GM18873 (cell line): ENCODE measurements around the gene ELMO1.

Experiments used
- ATAC-seq: cut with Tn5 transposase; IDR thresholded peaks from one replicate; pipeline ENCODE4 v1.9.1; 2021; ENCODE audit warnings: mild to moderate bottlenecking, moderate library complexity, moderate number of reproducible peaks; ENCODE audit not compliant: unreplicated experiment, low FRiP score

The ELMO1 gene

DNA sequence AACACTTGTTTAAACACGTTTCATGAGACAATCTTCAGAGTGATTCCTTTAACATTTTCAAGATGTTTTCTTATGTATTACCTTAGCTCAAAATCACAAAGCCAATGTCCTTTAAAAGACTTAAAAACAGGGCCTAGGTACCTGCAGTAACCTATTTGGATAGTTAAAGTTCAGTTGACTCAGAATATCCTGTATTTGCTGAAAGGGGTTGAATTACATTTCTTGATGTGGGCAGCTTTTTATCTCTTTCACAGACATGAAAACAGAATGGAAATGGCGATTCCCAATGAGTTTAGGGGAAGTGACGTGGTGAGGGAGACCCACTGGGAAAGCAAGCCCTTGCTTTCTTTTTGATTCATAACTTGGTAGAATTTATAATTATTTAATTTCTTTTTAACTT is 400.0 kb downstream of the ELMO1 start:
- ATAC-seq, result no peak

DNA sequence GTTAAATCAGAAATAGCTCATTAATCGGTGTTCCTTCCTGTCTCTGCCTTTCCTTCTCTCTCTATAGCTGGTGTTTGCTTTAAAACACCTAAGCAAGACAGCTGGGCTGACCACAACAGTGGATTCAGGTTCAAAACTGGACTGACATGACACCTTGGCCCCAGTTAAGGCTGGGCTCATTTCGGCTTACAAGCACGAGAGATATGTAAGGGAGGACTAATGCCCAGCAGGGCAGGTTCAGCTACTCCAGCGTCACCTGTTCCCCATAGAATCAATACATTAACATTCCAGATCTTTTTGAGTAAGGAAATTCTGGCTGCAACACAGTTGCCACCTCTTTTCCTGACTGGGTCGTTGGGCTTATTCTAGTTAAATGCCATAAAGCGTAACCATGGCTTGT is 401.4 kb downstream of the ELMO1 start:
- ATAC-seq, result no peak

DNA sequence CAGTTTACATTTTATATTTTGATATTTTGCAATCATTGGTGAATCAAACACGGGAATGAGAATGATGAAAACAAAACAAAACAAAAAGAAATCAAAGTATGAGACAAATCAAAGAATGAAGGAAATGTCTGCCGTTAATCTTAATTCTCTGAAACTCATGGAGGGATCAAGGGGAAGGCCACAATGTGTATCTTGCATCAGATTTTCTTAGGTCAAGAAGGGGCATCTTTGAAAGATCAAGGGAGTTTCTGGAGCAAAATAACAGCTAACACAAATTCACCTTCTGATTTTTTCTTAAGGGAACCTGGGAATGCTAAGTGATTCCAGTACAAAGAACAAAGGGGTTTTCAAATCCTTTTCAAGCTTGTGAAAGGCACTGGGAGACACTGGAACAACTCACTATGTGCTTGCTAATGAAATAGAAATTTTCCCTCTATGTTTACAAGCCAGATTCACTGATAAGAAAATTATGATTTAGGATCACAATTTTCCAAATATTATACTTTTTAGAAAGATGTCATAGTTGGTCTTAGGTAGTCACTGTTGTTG is 402.1 kb downstream of the ELMO1 start:
- no peak for ATAC-seq

DNA sequence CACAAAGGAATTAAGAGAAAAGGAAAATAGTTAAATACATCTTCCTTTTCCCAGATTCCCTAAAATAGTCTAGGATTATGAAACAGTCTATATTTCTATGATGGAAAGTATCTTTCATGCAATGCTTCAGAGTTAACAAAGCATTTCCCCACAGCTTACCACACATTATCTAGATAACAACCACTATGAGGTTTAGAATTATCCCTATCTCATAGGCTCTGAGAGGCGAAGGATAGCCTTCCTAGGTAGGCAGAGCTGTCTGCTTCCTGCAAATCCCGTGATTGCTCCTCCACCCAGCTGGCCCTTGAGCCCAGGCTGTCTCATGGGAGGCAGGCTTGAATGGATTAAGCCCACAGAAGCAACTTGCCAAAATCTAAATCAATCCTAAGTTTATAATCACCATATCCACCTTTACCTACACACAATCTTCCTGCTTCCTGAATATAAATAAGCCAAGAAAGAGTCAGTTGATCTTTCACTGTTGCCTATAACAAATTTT is 402.9 kb downstream of the ELMO1 start:
- no peak for ATAC-seq

DNA sequence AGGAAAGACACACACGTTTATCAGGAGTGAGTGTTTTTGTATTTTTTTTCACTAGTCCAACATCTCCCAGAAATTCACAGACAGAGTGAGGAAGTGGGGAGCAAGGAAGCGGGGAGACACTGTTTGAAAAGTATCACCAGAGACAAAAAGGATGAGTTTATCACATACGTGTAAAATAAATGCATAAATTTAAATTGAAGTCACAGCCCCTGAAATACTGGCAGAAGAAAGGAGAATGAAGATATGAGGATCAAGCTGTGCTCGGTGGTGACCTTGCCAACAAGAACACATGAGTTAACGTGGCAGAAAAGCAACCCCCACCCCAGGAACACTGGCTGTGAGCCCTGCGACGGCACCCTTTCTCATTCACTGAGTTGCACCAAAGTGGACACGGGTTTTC is 407.2 kb downstream of the ELMO1 start:
- ATAC-seq, result no peak

DNA sequence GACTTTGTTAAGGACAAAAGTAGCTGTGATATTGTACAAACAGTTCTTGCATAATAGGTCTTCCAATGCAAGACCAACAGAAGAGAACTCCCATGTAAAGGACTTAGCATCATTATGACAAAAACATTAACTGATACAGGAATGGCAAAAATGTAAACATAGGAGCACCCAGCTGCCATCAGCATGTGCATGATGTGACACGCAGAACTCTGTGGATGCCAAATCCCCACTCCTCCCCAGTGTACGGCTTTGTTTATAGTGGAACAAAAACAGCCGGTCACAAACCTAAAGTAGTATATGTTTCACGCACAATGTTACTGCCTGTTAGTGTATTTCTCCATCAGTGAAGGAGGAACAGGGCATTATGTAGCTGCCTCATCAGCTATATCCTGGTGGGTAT is 408.3 kb downstream of the ELMO1 start:
- no peak for ATAC-seq

DNA sequence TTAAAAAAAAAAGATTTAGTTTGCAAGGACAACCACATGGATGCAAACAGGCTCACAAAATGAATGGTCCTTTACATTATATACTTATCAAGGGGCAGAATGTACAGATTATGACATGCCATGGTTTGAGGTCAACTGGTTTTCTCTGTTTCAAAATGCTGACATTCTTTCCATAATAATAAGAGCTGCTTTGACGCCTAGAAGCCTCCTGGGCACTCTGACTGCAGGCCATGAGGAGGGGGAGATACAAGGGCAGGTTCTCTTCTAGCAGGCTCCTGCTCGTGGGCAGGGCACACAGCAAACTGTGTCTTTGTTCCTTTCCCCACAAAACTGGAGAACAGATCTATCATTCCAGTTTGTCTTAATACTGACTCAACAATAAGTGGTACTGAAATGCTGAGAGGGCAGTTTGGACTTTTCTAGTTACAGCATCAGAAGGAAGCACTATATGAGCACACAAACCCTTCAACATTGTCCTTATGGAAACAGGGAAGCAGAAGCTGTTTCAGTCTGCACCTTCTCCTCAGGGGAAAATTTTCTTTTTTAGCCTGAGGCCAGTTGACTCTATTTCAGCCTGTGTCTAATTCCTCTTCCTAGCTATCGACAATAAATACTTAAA is 409.4 kb downstream of the ELMO1 start:
- no peak for ATAC-seq

DNA sequence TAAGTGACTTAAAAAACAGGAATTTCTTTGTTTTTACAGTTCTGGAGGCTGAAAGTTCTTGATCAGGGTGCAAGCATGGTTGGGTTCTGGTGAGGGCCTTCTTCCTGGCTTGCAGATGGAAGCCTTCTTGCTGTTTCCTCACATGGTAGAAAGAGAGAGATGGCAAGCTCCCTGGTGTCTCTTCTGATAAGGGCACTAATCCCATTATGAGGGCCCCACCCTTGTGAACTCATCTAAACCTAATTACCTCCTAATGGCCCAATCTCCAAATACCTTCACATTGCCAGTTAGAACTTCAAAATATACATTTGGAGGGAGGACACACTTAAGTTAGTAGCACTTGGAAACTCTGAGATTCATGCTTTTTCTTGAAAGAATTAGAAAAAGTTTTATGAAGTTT is 410.0 kb downstream of the ELMO1 start:
- no peak for ATAC-seq

DNA sequence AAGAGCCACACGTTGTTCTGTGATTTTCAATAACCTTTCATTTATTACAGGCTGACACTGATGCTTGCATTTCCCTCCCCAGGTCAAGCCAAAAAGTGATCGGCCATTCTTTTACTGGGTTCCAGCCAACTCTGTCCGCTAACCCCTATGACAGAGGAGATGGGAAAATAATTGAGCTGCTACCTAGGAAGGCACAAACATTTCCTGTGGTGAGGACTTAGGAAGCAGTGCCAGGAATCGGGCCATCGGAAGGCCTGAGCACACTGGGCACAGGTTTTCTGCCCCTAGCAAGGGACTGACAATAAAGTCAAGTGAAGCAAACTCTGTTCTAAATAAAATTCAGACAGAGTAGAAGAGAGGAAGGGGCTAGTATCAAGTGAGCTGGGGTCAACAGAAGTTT is 411.4 kb downstream of the ELMO1 start:
- no peak for ATAC-seq

DNA sequence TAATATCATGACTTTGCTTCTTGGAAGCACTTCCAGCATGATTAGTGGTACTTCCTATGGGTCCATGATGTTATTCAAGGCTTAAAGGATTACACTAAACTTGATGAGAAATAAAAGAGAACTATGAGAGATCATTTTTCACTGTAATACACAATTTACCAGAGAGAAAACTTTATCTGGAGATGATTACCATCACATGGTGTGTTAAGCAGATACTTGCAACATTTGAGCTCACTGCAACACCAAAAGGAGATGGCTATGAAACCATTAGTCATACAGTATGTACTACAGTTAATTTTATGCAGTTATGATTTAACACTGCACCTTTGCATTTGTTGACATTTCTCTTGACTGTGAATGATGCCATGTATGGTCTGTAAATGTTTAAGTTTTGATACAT is 413.0 kb downstream of the ELMO1 start:
- ATAC-seq, result no peak

DNA sequence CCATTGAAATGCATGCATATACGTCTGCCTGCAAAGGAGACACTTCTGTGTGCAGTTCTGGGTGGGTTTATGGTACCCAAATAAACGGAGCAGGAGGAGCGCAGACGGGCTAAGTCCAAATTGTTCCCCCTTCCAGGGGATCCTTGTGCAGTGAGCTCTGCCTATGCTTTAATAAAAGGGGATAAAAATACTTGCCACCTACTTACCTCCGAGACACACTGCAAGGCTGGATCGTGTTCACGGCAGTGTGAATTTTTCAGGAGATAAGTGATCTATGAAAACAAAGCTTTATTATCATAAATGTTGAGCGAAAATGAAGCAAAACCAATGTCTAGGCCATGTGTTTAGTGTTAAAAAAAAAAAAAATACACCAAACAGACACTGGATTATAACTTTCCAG is 415.5 kb downstream of the ELMO1 start:
- ATAC-seq, result no peak

DNA sequence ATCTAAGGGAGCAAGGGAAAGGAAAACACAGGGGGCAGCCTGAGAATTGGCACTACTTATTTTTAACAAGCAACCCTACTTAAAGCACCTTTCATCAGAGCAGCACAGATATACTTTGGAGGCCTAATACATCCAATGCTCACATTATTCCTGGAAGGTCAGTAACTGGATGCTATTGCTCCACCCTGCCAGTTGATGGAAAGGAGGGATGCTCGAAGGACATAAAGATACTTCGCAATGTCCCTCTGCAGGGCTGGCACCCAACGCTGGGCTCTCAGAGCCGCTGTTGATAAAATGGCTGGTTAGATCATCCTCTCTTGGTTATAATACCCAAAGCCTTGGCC is 416.4 kb downstream of the ELMO1 start:
- no peak for ATAC-seq

DNA sequence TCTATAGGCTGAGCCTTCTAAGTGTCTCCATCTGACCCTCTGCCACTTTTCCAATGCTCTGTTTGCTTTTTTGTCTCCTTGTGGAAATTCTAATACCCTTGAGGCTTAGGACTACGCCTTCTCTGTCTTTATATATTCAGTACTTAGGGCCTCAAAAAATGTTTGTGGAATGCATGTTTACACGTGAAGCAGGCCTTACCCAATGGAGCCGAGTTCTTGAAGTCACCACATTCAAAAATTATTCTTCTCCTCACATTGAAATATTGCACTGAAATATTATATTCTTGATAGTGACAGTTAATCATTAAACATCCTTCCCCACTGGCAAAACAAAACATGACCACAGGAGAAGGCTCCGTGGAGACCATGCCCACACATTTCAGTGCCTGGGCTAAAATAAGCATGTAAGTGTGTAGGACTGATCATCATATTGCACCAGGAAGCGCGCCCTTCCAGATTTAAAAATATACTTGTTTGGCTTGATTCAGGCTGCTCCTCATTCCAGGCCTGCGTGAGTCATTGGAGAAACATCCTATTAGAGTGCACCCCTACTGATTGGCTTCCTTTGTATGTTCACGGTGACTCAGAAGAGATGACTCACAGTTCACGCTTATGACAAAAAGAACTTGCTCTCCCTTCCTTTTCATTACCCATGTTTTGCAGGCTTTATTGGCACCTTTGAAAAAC is 416.9 kb downstream of the ELMO1 start:
- no peak for ATAC-seq

DNA sequence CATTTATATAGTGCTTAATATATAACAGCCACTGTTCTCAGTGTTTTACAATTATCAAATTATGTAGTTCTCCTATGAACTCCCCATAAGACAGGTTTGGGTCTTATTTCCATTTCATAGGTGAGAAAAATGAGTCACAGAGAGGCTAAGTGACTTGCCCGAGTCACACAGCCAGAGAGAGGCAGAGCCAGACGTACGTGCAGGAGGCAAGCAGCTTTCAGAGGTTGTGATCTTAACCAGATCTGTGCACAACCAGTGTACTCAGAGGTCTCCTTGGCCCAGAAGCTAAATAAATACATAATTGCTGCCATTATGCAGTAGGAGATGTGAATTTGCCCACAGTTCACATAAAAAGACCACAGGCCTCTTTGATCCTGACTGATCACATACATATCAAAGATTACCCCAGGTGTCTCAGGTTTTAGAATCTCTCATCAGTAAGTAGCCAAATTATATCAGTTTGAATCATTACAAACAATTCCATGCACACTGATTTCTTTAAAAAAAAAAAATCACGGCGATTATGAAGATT is 419.7 kb downstream of the ELMO1 start:
- ATAC-seq, result no peak

DNA sequence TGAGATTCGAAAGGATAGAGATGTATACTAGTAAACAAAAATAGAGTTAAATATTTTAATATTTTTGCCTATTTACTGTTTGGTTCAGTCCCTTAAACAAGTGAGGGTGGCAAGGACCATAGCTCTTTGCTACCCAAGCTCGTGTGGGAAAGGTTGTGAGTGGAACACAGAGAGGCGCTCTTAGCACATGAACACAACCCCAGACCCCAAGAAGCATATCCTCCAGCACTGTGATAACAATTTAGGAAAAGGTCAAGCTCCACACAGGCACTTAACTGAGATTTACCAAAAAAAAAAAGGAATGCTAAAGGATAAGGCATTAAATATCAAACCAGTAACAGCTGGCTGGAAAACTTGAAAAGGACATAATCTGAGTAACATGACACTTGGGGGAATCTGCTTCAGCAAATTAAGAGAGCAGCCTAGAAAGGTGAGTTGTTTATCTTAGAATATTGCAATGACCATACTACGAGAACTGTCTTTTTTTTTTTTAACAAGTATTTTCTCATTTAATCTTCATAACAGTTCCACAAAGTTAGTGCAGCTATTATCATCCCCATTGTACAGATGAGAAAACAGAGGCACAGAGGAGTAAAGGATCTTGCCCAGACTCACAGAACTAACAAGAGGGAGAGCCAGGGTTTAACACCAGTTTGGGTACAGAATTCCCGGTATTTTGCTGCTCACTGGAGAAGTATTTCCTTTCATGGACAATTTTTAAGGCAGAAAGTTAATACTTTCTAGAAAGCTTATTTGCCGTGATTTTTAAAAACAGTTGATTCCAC is 420.9 kb downstream of the ELMO1 start:
- ATAC-seq, result no peak

DNA sequence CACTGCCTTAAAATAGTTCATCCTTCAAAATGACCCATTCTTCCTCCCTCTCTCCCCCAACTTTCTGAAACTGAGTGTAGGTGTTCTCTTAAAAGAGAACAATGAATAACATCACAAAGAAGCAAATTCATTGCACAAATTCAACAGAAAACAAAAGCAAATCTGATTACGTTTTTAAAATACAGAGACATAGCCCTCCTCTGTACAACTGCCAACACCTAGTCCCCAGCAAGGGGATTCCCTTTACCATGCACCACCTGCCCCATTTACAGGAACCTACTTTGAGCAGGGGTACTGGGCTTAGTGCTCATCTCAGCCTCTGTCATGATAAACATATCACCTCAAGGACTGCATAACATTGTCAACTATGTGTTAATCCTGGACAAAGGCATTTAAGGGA is 421.6 kb downstream of the ELMO1 start:
- no peak for ATAC-seq

DNA sequence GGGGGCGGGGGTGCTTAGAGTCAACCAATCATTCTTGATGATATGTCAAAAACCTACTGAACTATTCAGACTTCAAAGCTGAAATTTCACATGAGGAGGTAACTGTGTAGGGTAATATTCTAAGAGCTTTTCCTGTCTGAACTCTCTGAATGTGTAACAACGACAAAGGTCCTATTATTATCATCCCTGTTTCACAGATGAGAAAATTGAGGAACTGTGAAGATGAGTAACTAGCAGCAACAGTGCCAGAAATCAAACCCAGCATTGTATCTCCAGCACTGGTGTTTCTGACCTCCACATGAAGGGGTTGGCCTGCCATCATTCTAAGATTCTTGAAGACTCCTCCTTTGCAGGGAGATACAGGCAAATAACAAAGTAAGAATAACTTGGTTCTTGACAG is 429.7 kb downstream of the ELMO1 start:
- peak; percentile 60 for ATAC-seq

DNA sequence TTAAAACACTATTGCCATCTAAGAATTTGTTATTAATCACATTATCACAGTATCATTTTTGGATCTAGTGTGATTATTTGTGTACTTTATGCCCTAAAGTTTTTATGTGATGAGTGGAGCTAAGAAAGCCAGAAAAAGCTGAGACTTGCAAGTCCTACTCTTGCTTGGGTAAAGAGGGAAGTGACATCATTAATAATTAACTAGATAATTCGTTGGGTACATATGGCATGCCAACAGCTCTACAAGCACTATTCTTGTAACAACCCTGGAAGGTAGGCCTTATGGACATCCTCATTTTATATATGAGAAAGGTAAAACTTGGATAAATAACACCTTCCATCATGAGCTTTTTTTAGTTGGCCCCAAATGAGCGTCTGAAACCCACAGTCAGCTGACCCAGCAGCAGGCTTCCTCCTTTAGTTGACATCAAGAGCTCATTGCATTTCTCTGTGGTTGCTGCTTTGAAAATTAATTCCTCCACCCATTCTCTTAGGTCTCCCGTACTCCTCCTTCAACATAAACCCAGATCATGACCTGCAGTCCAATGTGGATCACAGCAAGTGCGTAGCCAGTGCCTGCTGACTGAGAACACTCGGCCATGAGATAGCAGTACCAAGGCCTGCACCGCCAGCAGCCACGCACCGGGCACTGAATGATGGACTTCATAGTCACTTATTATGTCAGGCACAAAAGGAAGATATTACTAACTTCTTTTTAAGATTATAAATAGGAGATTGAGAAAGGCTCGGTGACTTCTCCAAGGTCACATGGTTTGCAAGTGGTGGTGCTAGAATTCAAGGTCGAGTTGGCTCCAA is 432.4 kb downstream of the ELMO1 start:
- no peak for ATAC-seq

DNA sequence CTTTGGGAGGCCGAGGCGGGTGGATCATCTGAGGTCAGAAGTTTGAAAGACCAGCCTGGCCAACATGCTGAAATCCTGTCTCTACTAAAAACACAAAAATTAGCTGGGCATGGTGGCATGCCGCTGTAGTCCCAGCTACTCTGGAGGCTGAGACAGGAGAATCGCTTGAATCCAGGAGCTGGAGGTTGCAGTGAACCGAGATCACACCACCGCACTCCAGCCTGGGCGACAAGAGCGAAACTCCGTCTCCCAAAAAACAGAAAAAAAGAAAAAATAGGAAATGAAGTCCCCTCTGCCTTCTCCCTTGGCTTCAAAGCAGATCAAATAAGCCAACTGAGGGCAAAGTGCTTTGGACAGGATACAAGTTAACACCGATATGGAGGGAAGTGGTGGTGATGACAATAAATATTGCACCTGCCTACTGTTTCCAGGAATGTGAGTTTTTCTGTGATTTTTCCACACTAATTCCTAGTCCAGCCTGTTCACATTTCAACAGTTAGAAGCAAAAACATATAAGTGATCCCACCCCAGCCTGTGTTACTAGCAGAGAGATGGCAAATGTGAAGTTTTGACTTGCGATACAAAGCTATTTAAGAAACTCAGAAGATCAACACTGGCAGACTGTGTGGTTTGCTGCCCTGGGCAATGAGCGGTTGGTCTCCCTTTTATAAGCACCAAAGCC is 433.2 kb downstream of the ELMO1 start:
- no peak for ATAC-seq

DNA sequence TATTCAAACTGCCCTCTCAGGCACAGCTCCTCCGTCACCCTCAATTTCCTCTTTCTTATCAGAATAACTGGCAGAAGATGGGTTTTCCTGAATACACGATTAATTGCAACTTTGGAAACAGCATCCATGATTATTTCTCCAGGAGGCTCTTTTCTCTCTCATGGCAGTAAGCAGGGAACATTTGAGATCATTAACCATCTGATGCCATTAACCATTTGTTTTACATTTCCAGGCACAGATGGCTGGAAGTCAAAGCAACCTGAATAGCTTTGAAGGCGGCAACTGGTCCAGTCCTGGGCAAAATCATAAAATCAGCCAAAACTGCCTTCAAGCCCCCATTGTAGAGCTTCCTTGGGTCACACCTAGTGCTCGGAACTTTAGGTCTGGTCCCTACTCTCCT is 434.9 kb downstream of the ELMO1 start:
- no peak for ATAC-seq
